OCI-LY1 (cell line): ENCODE data around the gene VSTM4.
A peak's percentile ranks its signal among the peaks of the same experiment; 100 is the strongest.

Experiments used
- CTCF ChIP-seq: fragments of 200-600 bp; sonication (generic), shearing (Covaris generic); IDR thresholded peaks from 2 replicates; pipeline ENCODE4 v1.5.1; 2017; ENCODE audit warnings: mild to moderate bottlenecking, antibody characterized with exemption, low read length, moderate library complexity, mixed read lengths
- EZH2 ChIP-seq: fragments of 200-600 bp; sonication (generic), shearing (Covaris generic); IDR thresholded peaks from 2 replicates; pipeline ENCODE4 v1.8.0; 2017; ENCODE audit warnings: borderline replicate concordance, mixed run types, mild to moderate bottlenecking, antibody characterized with exemption, low read length, moderate library complexity, mixed read lengths

- TF ChIP-seq EZH2 (no peak), CTCF (peak; percentile 25; the same call in 1 of the 2 replicates)
These were observed 131.5 kb downstream of the VSTM4 start for GRCh38 chr10:48983648-48984351.
